Muscle of back (tissue), 13 donors: ENCODE data around the gene S100A6. TPM values are rescaled to one million over a fixed set of nuclear protein-coding genes. Genes with fewer than 3 reads are reported as not detected.
"Not testable (repeated sequence)": the region's sequence is repeated elsewhere in the genome, so short reads cannot be mapped to it uniquely, and the experiment has no call there.

Experiments used
- DNase-seq, 3 donors: peaks; one replicate each; pipeline versions ENCODE4 v3.0.0 to v3.0.0-alpha.2; 2013
- long read RNA-seq, 9 donors: transcript quantifications; one replicate each; lab custom pipeline, GENCODE V29; 2026
- polyA plus RNA-seq, 10 donors: library from polyadenylated mRNA; unstranded; fragments of 120-200 nt; gene quantifications; one replicate each; pipeline ENCODE4 v1.2.1, GENCODE V29; 2013; ENCODE audit not compliant: insufficient read length in 10 of 10

Gene S100A6
- polyA plus RNA-seq, result 100 to 1,000 TPM; 159 to 322 (median 210) TPM
- long read RNA-seq, donor 1, transcript S100A6-201 (3 exons, 665 nt), result major isoform, 226 of 522 reads
- long read RNA-seq, donor 1, partial matches to known transcripts, result 287 of 522 reads
- long read RNA-seq, donor 1, other reads (novel, unspliced or antisense), result 0 of 522 reads
- long read RNA-seq, donor 2, transcript S100A6-201 (3 exons, 665 nt), result major isoform, 184 of 420 reads
- long read RNA-seq, donor 2, partial matches to known transcripts, result 234 of 420 reads
- long read RNA-seq, donor 2, other reads (novel, unspliced or antisense), result 0 of 420 reads
- long read RNA-seq, donor 3, partial matches to known transcripts, result 0 of 1 reads
- long read RNA-seq, donor 3, other reads (novel, unspliced or antisense), result 0 of 1 reads
- long read RNA-seq, donor 4, transcript S100A6-201 (3 exons, 665 nt), result major isoform, 218 of 276 reads
- long read RNA-seq, donor 4, partial matches to known transcripts, result 55 of 276 reads
- long read RNA-seq, donor 4, other reads (novel, unspliced or antisense), result 0 of 276 reads
- long read RNA-seq, donor 5, transcript S100A6-201 (3 exons, 665 nt), result major isoform, 316 of 636 reads
- long read RNA-seq, donor 5, partial matches to known transcripts, result 314 of 636 reads
- long read RNA-seq, donor 5, other reads (novel, unspliced or antisense), result 0 of 636 reads
- long read RNA-seq, donor 6, transcript S100A6-201 (3 exons, 665 nt), result major isoform, 223 of 533 reads
- long read RNA-seq, donor 6, partial matches to known transcripts, result 300 of 533 reads
- long read RNA-seq, donor 6, other reads (novel, unspliced or antisense), result 7 of 533 reads
- long read RNA-seq, donor 7, transcript S100A6-201 (3 exons, 665 nt), result major isoform, 164 of 462 reads
- long read RNA-seq, donor 7, partial matches to known transcripts, result 291 of 462 reads
- long read RNA-seq, donor 7, other reads (novel, unspliced or antisense), result 0 of 462 reads
- long read RNA-seq, donor 8, transcript S100A6-201 (3 exons, 665 nt), result major isoform, 209 of 507 reads
- long read RNA-seq, donor 8, partial matches to known transcripts, result 293 of 507 reads
- long read RNA-seq, donor 8, other reads (novel, unspliced or antisense), result 0 of 507 reads
- long read RNA-seq, donor 9, transcript S100A6-201 (3 exons, 665 nt), result major isoform, 39 of 90 reads
- long read RNA-seq, donor 9, partial matches to known transcripts, result 47 of 90 reads
- long read RNA-seq, donor 9, other reads (novel, unspliced or antisense), result 0 of 90 reads

DNA sequence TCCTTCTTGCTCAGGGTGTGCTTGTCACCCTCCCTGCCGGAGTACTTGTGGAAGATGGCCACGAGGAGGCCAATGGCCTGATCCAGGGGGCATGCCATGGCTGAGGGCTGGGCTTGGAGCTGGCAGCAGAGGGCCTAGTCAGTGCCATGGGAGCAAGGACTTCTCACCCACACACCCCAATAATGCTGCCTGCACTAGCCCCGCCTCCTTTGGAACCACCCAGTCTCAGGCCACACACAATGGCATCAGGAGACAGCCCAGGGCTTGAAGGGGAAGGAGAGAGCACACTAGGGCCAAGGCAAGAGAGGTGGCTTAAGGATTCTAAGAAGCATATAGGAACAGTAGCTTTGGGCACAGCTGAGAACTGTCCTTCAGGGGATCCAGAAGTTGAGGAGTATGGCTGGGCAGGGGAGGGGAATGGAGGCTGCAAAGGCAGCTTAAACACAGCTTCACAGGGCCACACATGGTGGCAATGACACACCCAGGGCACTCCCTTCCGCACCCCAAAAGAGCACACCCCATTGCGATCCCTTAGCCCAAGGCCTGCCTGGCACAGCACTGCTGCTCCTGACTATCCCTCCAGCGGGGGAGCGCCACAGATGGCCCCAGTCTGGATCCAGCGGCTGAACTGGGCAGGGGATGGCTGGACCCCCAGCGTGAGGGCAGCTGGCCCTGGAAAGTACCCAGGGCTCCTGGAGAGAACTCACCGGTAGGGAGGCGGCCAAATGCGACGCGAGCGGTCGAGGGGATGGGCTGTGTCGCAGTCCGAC, at the start of gene S100A6:
Gene S100A6, minus strand, starts transcription at position 750 of the 770 bp plus-strand sequence. Its CDS starts 652 bp downstream, at position 98.
- peak in 2 of 3 donors; percentile 29 to 77 for DNase-seq

- no peak for DNase-seq
Observed at GRCh38 chr1:153585006-153585405, 49.2 kb upstream of the S100A6 start.

DNA sequence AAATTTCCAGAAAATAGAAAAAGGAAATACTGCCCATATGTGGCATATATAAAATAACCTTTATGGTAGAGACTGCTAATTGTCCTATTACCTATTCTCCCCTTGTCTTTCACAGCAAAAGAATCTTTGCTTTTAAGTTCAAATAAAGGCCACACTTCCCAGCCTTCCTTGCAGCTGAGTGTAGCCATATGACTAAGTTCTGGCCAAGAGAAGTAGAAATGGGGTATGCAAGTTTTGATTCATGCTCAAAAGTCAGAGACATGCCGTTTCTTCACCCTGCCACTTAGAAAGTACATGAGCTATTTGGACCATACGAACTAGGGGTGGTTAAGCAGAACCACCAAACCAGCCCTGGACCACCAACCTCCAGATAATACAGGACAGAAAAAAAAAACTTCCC, 48.2 kb upstream of the S100A6 start:
- DNase-seq, result no peak

DNA sequence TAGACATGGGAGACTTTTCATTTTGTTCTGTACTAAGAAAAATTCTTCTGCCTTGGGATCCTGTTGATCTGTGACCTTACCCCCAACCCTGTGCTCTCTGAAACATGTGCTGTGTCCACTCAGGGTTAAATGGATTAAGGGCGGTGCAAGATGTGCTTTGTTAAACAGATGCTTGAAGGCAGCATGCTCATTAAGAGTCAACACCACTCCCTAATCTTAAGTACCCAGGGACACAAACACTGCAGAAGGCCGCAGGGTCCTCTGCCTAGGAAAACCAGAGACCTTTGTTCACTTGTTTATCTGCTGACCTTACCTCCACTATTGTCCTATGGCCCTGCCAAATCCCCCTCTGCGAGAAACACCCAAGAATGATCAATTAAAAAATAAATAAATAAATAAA, 47.7 kb upstream of the S100A6 start:
- not testable (repeated sequence) for DNase-seq

- not testable (repeated sequence) for DNase-seq
Observed at GRCh38 chr1:153582836-153583235, 47.0 kb upstream of the S100A6 start.

DNA sequence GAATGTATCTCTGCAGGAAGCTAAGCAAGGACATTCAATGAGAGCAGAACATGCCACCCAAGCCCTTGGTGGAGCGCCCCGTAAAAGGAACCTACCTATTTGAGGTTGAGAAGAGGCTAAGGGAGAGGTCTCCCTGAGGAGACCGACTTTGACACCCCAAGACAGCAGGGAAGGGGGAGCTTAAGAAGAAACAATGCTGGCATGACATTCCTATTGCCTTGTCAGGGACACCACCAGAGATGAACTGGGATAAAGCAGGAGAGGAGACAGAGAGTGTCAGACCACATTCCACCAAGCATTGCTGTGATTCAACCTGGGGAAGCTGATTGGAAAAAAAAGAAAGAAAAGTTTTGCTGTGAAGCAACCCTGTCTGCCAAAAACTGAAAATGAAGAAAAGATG, 43.1 kb upstream of the S100A6 start:
- DNase-seq, result no peak

- peak in 1 of 3 donors; percentile 22 for DNase-seq
Observed at GRCh38 chr1:153578490-153578889, 42.7 kb upstream of the S100A6 start.

DNA sequence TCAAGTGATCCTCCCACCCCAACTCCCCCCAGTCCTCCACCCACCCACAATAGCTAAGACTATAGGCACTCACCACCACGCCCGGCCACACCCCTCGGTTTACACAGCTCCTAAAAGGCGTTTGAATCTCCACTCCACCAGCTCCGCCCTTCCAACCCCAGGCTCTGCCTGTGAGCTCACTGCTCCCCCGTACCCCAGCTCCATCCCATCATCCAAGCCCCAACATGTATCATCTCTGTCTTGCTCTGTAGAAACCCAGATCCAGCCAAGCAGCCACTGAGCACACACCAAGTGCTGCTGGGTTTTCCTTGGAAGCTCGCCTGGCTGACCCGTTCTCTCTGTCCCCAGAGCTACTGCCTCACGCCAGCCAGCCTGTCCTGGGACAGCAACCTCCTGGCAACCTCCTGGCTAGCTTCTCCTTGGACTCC, 41.8 kb upstream of the S100A6 start:
- DNase-seq, result no peak

DNA sequence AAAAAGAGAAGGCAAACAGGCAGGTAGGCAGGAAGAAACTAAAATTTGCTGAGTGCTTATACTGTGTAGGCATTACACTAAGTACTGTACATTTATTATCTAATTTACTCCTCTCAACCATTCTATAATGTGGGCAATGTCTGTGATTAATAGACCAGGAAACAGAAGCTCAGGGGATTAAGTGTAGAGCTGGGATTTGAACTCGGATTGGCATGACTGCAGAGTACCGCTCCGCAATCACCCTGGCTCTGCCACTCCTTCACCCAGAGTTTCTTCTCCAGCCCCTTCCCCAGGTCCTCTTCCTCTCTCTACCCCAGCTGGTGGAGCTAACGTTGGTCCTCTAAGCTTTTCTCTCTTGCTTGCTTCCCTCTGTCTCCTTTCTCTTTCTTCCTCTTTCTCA, 41.3 kb upstream of the S100A6 start:
- DNase-seq, result no peak

DNA sequence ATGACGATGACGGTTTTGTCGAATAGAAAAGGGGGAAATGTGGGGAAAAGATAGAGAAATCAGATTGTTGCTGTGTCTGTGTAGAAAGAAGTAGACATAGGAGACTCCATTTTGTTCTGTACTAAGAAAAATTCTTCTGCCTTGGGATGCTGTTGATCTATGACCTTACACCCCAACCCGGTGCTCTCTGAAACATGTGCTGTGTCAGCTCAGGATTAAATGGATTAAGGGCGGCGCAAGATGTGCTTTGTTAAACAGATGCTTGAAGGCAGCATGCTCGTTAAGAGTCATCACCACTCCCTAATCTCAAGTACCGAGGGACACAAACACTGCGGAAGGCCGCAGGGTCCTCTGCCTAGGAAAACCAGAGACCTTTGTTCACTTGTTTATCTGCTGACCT, 39.7 kb upstream of the S100A6 start:
- DNase-seq, result not testable (repeated sequence)

GRCh38 chr1:153575081-153575491, 39.3 kb upstream of the S100A6 start:
- DNase-seq, result not testable (repeated sequence)

DNA sequence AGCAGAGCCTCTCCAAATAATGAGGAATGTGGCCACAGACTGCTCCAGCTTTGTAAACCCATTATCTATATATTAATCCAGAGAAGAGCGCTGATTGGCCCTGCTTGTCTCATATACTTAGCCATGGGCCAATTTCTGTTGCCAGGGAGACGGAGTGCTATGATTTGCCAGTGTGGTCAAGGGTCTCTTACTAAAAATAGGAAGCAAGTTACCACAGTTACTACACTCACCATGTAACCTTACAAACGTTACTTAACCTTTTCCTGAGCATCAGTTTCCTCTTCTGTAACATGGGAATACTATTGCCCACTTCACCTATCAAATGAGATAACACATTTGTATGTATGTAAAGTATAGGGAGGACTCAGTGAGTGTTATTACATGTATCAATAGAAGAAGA, 37.6 kb upstream of the S100A6 start:
- no peak for DNase-seq

DNA sequence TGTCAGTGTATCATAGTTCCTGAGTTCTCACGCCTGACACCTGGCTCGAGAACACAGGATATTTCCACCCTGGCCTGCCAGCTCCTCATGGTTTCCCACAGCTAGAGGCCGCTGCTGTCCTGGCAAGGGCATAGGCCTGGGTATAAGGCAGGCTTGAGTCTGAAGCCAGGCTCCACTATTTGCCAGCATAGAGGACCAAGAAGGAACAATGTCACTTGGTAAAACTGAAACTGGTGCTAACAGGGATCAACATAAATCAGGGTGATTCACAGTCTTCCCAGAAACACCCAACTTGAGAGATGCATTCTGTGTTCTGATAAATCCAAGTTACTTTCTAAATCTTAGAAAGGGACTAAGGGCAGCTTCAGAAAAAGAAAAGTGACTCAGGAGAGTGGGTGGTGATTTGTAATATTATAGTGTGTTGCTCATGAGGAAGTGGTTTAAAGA, 36.8 kb upstream of the S100A6 start:
- DNase-seq, result peak; percentile 52 to 68 (median 59)

GRCh38 chr1:153571706-153572105, 35.9 kb upstream of the S100A6 start:
- no peak for DNase-seq

- DNase-seq, result no peak
Observed at GRCh38 chr1:153570874-153571273, 35.1 kb upstream of the S100A6 start.

GRCh38 chr1:153569465-153569864, 33.7 kb upstream of the S100A6 start:
- DNase-seq, result no peak

DNA sequence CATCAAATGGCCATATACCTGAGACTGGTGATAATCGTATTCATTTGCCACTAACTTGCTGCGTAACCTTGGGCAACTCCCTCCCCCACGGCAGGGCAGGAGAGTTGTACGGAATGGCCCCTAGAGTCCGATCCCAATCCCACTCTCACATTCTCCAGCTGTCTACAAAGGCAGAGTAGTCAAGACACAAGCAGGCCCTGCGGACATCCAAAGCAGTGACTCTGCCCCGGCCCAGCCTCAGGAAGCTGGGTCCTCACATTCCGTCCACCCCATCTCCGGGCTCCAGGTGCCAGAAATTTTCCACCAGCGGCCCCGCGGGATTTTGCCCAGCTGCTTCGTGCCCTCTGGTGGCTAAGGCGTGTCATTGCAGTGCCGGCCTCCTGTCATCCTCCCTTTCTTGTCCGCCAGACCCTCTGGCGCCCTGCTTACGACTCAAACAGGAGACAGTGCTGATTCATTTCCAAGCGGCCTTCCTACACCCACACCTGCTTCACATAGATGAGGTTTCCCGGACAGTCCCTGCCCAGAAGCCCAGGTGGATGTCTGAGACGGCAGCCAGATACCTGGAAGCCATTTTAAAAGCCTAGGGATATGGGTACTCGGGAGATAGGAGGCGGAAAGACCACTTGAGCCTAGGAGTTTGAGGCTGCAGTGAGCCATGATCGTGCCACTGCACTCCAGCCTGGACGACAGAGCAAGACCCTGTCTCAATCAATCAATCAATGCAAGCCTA, 32.7 kb upstream of the S100A6 start:
- DNase-seq, result peak; percentile 84 to 93 (median 89)

GRCh38 chr1:153567621-153568366, 32.0 kb upstream of the S100A6 start:
- no peak for DNase-seq
